Thoracic aorta (tissue), 2 donors: Measurements from ENCODE around the gene CPO. TPM values are rescaled to one million over a fixed set of nuclear protein-coding genes. Genes with fewer than 3 reads are reported as not detected.

ENCODE experiments used
- ATAC-seq: fragments of 150-250 bp; one replicate; pipeline ENCODE4 v1.8.0; 2017; ENCODE audit warnings: low read depth; ENCODE audit not compliant: insufficient number of reproducible peaks, low FRiP score
- DNase-seq: peaks from one replicate; pipeline ENCODE4 v3.0.0-alpha.2; 2020; ENCODE audit warnings: low spot score
- H3K27ac ChIP-seq, 2 donors: fragments of 200-600 bp; sonication (generic); 1 replicate in 1 of 2; 2 replicates in 1 of 2; pipeline ENCODE4 v1.5.1; 2016; ENCODE audit warnings: mild to moderate bottlenecking in 2 of 2, moderate library complexity in 2 of 2
- H3K27me3 ChIP-seq: fragments of 200-600 bp; sonication (generic); replicated peaks from 2 replicates; pipeline ENCODE4 v1.6.0; 2016; ENCODE audit warnings: mild to moderate bottlenecking; ENCODE audit not compliant: insufficient read depth
- H3K36me3 ChIP-seq: fragments of 200-600 bp; sonication (generic); one replicate; pipeline ENCODE4 v1.5.1; 2016
- H3K4me1 ChIP-seq, 2 donors: fragments of 200-600 bp; sonication (generic); 1 replicate in 1 of 2; 2 replicates in 1 of 2; pipeline versions ENCODE4 v1.5.1 to v1.6.0; 2016; ENCODE audit warnings: low read depth in 2 of 2, mild to moderate bottlenecking in 1 of 2; ENCODE audit not compliant: control insufficient read depth in 1 of 2
- H3K4me3 ChIP-seq: fragments of 200-600 bp; sonication (generic); 2 replicates; pipeline ENCODE4 v1.5.1; 2016; ENCODE audit warnings: mild to moderate bottlenecking
- H3K9me3 ChIP-seq: fragments of 200-600 bp; sonication (generic); 2 replicates; pipeline ENCODE4 v1.5.1; 2016
- CTCF ChIP-seq: fragments of 200-600 bp; sonication (generic); IDR thresholded peaks from one replicate; pipeline ENCODE4 v1.5.1; 2019; ENCODE audit warnings: antibody characterized with exemption
- total RNA-seq, 2 donors: library from RNA; depleted of rRNA; stranded (reverse); fragments of >200 nt; gene quantifications; one replicate each; pipeline versions ENCODE4 v1.1.0 to v1.2.3, GENCODE V29; 2016

CPO gene
- total RNA-seq, 2 donors from 2014 or later: 3.0 TPM; not detected in 1

- no peak overlapping the region for H3K4me3 ChIP-seq
- H3K4me1 ChIP-seq: no peaks in the 10 kb centered on the region
- ATAC-seq (no peak), DNase-seq (no peak)
- TF ChIP-seq CTCF: no peak
- no peak overlapping the region for H3K27ac ChIP-seq
- no peaks in the 10 kb centered on the region for H3K27me3 ChIP-seq
- no peaks in the 10 kb centered on the region for H3K36me3 ChIP-seq
- H3K9me3 ChIP-seq: no peaks in the 10 kb centered on the region
These were observed 51.0 kb downstream of the CPO start for GRCh38 chr2:206990360-206990759.

DNA sequence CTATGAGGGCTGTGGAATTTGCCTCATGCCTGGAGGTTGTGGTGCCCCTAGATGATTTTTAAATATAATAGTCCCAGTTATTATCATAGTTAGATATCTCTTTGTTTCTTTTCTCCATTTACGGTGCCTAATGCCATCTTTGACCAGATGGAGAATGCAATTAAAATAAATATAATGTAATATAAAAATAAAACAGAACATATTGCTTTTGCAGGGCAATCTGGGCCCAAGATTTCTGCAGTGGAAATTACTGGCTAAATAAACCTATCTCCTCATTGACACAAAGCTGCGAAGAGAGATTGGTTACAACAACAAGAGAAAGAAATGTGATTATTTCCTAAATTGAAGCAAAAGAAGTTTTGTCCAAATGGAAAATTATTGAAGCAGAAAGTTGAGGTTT lies 51.8 kb downstream of the CPO start:
- DNase-seq: no peak
- Histone ChIP-seq H3K9me3 (no peaks in the 10 kb centered on the region), H3K4me3 (no peak overlapping the region), H3K36me3 (no peaks in the 10 kb centered on the region), H3K4me1 (no peaks in the 10 kb centered on the region), H3K27me3 (no peaks in the 10 kb centered on the region), H3K27ac (no peak overlapping the region)
- no peak for ATAC-seq
- no peak for TF ChIP-seq CTCF

DNA sequence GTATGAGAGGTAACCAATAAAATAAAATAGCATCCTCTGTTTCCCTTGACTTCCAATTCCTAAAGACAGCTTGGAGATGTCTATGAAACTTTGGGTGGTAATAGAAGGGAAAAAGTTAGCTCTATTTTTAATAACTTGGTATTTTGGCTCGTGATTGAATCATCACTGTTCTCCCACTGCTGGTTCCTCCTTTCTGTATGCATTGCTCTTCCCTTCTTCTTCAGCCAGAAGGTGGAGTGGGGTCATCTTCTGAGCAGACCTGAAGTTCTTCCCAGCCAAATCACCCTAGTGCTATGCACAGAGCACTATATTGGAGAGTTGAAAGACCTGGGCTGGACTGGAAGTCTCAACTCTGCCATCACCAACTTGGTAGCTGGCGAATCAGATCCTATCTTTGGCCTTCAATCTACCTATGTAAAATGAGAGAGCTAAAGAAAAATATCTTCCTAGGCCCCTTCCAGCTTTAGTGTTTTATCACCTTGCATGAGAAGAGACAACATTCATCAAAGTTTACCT lies 54.1 kb downstream of the CPO start:
- Histone ChIP-seq H3K9me3 (no peaks in the 10 kb centered on the region), H3K36me3 (no peaks in the 10 kb centered on the region), H3K4me1 (no peaks in the 10 kb centered on the region), H3K27me3 (no peaks in the 10 kb centered on the region), H3K4me3 (no peak overlapping the region), H3K27ac (no peak overlapping the region)
- DNase-seq: no peak
- no peak for ATAC-seq
- TF ChIP-seq CTCF: no peak

DNA sequence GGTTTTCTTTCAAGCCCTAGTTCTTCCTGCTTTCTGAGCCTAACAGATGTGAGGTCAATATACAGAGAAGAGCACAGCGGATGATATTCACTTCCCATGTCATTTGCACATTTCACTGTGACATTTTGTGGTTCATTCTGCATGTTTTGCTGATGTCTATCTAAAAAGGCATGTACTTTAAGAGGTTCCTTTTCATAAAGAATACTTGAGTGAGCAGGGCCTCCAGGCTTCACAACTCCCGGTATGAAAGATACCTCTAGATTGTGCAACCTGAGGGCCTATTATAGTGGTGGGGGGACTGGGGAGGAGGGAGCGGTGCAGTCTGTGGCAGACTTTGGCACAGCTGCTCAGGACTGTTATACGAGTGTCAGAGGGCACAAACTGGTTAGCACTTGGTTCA lies 54.6 kb downstream of the CPO start:
- no peaks in the 10 kb centered on the region for H3K4me1 ChIP-seq
- no peaks in the 10 kb centered on the region for H3K9me3 ChIP-seq
- H3K27ac ChIP-seq: no peak overlapping the region
- DNase-seq (no peak), ATAC-seq (no peak)
- no peak overlapping the region for H3K4me3 ChIP-seq
- H3K27me3 ChIP-seq: no peaks in the 10 kb centered on the region
- H3K36me3 ChIP-seq: no peaks in the 10 kb centered on the region
- no peak for TF ChIP-seq CTCF

DNA sequence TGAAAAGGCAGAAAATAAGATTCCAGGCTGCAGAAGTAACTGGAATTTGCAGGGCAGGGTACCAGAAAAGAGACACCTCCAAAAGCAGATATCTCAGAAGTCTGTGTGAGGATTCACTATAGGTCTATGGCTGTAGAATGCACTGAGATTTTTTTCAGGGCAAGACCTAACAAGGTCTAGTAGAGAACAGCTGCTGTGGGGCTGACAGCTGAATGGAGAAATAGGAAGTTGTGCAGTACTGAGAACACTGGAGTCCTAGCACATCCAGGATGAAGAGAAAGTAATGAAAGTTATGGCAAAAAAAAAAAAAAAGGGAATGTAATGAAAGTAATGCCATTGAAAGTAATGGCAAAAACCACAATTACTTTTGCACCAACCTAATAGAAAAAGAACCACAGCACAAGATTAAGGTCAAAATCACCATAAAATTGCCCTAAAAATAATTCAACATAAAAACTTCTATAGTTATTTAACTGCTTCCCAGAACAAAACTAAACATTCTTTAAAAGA lies 57.3 kb downstream of the CPO start:
- ATAC-seq (no peak), DNase-seq (no peak)
- no peak overlapping the region for H3K4me3 ChIP-seq
- no peaks in the 10 kb centered on the region for H3K36me3 ChIP-seq
- no peaks in the 10 kb centered on the region for H3K27me3 ChIP-seq
- H3K9me3 ChIP-seq: no peaks in the 10 kb centered on the region
- H3K27ac ChIP-seq: no peak overlapping the region
- TF ChIP-seq CTCF: no peak
- no peaks in the 10 kb centered on the region for H3K4me1 ChIP-seq
